ENCODE data around the gene SSTR5.

Gene SSTR5

DNA sequence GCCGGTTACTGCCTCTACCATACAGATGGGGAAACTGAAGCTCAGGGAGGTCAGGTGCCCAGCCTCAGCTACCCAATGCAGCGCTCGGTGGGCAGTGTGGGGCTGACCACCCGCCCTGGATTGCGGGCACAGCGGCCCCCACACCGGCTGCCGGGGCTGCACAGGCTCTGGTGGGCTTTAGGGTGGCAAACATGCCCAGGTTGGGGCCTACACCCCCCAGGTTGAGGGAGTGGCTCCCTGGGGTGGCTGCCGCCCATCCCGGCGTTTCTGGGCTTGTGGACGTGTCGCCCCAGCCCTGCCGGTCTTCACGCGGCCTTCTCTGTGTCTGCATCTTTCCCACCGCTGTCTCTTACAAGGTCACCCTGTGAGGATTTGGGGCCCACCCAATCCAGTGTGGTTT, 40.9 kb upstream of the SSTR5 start:
- H3K9me3 ChIP-seq (ENCODE audit: control insufficient read depth, insufficient read depth, low read length) = no peaks in the 10 kb centered on the region
- no CpG with 5 or more reads among the region's 17 CpGs for WGBS (ENCODE audit: insufficient coverage, insufficient read length)
- H3K27ac ChIP-seq (ENCODE audit: low read length) = no peak overlapping the region
- DNase-seq (ENCODE audit: low read depth, low spot score) = no peak
- H3K27me3 ChIP-seq (ENCODE audit: control insufficient read depth, insufficient read depth, low read length) = no peaks in the 10 kb centered on the region
- H3K36me3 ChIP-seq (ENCODE audit: control insufficient read depth, insufficient read depth, low read length) = no peaks in the 10 kb centered on the region
- no peaks in the 10 kb centered on the region; the same call in 1 of the 2 replicates for H3K4me1 ChIP-seq (ENCODE audit: control insufficient read depth, insufficient read depth, low read length)
- no peak overlapping the region for H3K4me3 ChIP-seq (ENCODE audit: low read length)

DNA sequence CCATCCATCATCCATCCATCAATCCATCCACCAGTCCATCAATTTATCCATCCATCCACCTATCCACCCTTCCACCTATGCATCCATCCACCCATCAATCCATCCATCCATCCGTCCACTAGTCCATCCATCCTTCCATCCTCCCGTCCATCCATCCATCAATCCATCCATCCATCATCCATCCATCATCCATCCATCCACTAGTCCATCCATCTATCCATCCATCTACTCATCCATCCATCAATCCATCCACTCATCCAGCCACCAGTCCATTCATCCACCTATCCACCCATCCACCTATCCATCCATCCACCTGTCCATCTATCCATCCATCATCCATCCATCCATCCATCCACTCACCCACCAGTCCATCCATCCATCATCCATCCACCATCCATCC, 39.9 kb upstream of the SSTR5 start:
- Histone ChIP-seq H3K36me3 (ENCODE audit: control insufficient read depth, insufficient read depth, low read length) (no peaks in the 10 kb centered on the region), H3K4me1 (ENCODE audit: control insufficient read depth, insufficient read depth, low read length) (peaks cover 2% of the 10 kb centered on the region; the same call in 1 of the 2 replicates), H3K4me3 (ENCODE audit: low read length) (no peak overlapping the region), H3K27me3 (ENCODE audit: control insufficient read depth, insufficient read depth, low read length) (no peaks in the 10 kb centered on the region), H3K9me3 (ENCODE audit: control insufficient read depth, insufficient read depth, low read length) (no peaks in the 10 kb centered on the region), H3K27ac (ENCODE audit: low read length) (no peak overlapping the region)
- no peak for DNase-seq (ENCODE audit: low read depth, low spot score)
- 100% methylated on average over 2 of the region's 2 CpGs for WGBS (ENCODE audit: insufficient coverage, insufficient read length)

DNA sequence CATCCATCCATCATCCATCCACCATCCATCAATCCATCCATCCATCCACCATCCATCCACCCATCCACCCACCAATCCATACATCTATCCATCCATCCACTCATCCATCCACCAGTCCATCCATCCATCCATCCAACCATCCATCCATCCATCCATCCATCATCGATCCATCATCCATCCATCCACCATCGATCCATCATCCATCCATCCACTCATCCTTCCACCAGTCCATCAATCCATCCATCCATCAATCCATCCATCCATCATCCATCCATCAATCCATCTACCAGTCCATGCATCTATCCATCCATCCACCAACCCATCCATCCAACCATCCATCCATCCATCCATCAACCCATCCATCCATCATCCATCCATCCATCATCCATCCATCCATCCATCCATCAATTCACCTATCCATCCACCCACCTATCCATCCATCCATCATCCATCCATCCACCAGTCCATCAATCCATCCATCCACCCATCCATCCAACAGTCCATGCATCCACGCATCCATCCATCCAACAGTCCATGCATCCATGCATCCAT, 39.3 kb upstream of the SSTR5 start:
- WGBS (ENCODE audit: insufficient coverage, insufficient read length) = 100% methylated on average over 2 of the region's 3 CpGs
- H3K4me3 ChIP-seq (ENCODE audit: low read length) = no peak overlapping the region
- H3K27ac ChIP-seq (ENCODE audit: low read length) = no peak overlapping the region
- peaks cover 2% of the 10 kb centered on the region; the same call in 1 of the 2 replicates for H3K4me1 ChIP-seq (ENCODE audit: control insufficient read depth, insufficient read depth, low read length)
- H3K9me3 ChIP-seq (ENCODE audit: control insufficient read depth, insufficient read depth, low read length) = no peaks in the 10 kb centered on the region
- DNase-seq (ENCODE audit: low read depth, low spot score) = no peak
- no peaks in the 10 kb centered on the region for H3K36me3 ChIP-seq (ENCODE audit: control insufficient read depth, insufficient read depth, low read length)
- no peaks in the 10 kb centered on the region for H3K27me3 ChIP-seq (ENCODE audit: control insufficient read depth, insufficient read depth, low read length)

DNA sequence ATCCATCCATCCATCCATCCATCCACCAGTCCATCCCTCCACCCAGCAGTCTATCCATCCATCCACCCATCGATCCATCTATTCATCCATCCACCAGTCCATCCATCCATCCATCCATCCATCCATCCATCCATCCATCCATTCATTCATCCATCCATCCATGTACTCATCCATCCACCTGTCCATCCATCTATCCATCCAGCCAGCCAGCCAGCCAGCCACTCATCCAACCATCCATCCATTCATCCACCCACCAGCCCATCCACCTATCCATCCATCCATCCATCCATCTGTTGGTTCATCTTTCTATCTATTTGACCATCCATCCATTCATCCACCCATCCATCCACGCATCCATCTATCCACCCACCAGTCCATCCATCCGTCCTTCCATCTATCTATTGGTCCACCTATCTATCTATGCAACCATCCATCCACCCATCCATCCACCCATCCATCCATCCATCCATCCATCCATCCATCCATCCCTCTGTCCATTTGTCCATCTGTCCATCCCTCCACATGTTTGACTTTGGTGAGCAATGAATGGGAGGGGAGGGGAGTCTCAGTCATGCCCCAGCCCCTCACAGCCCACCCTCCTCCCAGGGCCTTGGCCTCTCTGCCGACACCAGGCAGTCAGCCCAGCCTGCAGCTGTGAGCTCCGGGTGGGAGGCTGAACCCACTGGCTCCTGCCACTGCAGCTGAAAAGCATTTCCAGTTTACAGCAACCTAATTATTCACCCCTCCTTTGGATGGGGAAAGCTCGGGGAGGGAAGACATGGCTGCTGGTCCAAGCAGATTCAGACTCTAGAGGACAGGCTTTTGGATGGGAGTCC, 38.1 kb upstream of the SSTR5 start:
- Histone ChIP-seq H3K27ac (ENCODE audit: low read length) (no peak overlapping the region), H3K36me3 (ENCODE audit: control insufficient read depth, insufficient read depth, low read length) (no peaks in the 10 kb centered on the region), H3K4me3 (ENCODE audit: low read length) (no peak overlapping the region), H3K27me3 (ENCODE audit: control insufficient read depth, insufficient read depth, low read length) (no peaks in the 10 kb centered on the region), H3K4me1 (ENCODE audit: control insufficient read depth, insufficient read depth, low read length) (0 out of 2 replicates have a peak, but pooled peaks cover 2% of the 10 kb centered on the region), H3K9me3 (ENCODE audit: control insufficient read depth, insufficient read depth, low read length) (no peaks in the 10 kb centered on the region)
- no peak for DNase-seq (ENCODE audit: low read depth, low spot score)
- WGBS (ENCODE audit: insufficient coverage, insufficient read length) = no CpG with 5 or more reads among the region's 6 CpGs

DNA sequence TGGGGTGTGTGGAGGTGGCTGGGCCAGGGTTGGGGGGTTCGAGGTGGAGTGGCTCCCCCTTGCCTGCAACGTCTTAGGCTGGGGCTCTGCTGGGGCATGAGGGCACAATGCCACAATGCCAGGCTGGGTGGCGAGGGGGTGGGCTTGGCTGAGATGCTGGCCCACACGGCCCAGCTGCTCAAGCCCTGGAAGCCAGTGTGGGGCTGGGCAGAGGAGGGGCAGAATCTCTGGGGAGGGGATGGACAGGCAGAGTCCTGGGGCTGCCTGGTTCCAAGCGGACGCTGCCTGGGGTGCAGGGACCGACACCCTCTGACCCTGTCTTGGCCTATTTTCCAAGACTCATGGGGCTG, 37.5 kb upstream of the SSTR5 start:
- no peak for DNase-seq (ENCODE audit: low read depth, low spot score)
- H3K4me1 ChIP-seq (ENCODE audit: control insufficient read depth, insufficient read depth, low read length) = 0 out of 2 replicates have a peak, but pooled peaks cover 2% of the 10 kb centered on the region
- H3K9me3 ChIP-seq (ENCODE audit: control insufficient read depth, insufficient read depth, low read length) = no peaks in the 10 kb centered on the region
- no peaks in the 10 kb centered on the region for H3K36me3 ChIP-seq (ENCODE audit: control insufficient read depth, insufficient read depth, low read length)
- no CpG with 5 or more reads among the region's 7 CpGs for WGBS (ENCODE audit: insufficient coverage, insufficient read length)
- H3K27me3 ChIP-seq (ENCODE audit: control insufficient read depth, insufficient read depth, low read length) = no peaks in the 10 kb centered on the region
- no peak overlapping the region for H3K4me3 ChIP-seq (ENCODE audit: low read length)
- no peak overlapping the region for H3K27ac ChIP-seq (ENCODE audit: low read length)

DNA sequence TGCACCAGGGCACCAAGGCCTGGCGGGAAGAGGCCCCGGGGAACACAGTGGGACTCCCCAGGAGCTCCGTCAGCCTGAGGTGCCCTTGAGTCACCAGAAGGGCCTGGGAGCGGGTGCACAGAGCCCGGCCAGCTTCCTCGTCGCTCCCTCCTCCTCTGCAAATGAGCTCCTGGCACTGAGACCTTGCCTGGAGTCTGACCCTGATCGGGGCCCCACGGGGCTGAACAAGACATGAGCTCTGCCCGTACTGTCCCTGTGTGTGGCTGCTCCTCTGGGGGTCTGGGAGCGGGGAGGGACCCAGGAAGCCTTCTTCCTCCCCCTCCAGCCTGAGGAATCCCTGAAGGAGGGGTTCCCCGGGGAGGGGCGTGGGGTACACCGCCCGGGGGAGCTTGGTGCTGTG, 36.4 kb upstream of the SSTR5 start:
- Histone ChIP-seq H3K9me3 (ENCODE audit: control insufficient read depth, insufficient read depth, low read length) (no peaks in the 10 kb centered on the region), H3K27ac (ENCODE audit: low read length) (no peak overlapping the region), H3K4me1 (ENCODE audit: control insufficient read depth, insufficient read depth, low read length) (0 out of 2 replicates have a peak, but pooled peaks cover 2% of the 10 kb centered on the region), H3K4me3 (ENCODE audit: low read length) (no peak overlapping the region), H3K36me3 (ENCODE audit: control insufficient read depth, insufficient read depth, low read length) (no peaks in the 10 kb centered on the region), H3K27me3 (ENCODE audit: control insufficient read depth, insufficient read depth, low read length) (no peaks in the 10 kb centered on the region)
- WGBS (ENCODE audit: insufficient coverage, insufficient read length) = no CpG with 5 or more reads among the region's 15 CpGs
- DNase-seq (ENCODE audit: low read depth, low spot score) = no peak

DNA sequence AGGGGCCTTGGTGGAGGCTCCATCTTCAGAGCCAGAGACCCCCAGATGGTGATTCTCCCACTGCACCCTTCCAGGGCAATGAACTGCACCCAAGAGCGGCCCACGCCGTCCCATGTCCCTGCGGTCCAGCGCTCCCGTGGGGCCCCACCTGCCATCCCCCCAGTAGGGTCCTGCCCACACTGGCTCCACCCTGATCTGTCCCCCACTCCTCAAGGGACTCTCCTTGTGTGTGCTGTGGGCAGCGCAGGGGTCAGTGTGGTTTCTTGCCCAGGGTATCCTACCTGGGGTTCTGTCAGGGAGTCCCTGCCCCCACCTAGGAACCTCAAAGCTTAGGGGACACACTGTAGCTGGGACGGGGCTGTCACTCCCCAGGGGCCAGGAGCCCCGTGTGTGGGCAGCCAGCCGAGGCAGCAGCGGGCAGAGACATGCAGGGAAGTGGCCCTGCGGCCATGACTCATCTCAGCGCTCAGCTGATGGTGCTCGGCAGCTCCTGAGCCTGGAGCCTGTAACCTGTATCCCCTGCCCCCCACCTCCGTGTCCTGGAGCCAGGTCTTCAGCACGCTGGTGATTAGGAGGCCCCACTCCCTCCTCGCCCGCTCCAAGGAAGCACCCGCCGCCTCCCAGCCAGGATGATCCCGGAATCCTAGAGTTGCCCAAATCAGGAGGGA, 35.7 kb upstream of the SSTR5 start:
- Histone ChIP-seq H3K4me1 (ENCODE audit: control insufficient read depth, insufficient read depth, low read length) (0 out of 2 replicates have a peak, but pooled peaks cover 2% of the 10 kb centered on the region), H3K4me3 (ENCODE audit: low read length) (no peak overlapping the region), H3K9me3 (ENCODE audit: control insufficient read depth, insufficient read depth, low read length) (peaks cover 2% of the 10 kb centered on the region; the same call in 1 of the 2 replicates), H3K27me3 (ENCODE audit: control insufficient read depth, insufficient read depth, low read length) (no peaks in the 10 kb centered on the region), H3K36me3 (ENCODE audit: control insufficient read depth, insufficient read depth, low read length) (no peaks in the 10 kb centered on the region), H3K27ac (ENCODE audit: low read length) (no peak overlapping the region)
- no CpG with 5 or more reads among the region's 21 CpGs for WGBS (ENCODE audit: insufficient coverage, insufficient read length)
- DNase-seq (ENCODE audit: low read depth, low spot score) = no peak

DNA sequence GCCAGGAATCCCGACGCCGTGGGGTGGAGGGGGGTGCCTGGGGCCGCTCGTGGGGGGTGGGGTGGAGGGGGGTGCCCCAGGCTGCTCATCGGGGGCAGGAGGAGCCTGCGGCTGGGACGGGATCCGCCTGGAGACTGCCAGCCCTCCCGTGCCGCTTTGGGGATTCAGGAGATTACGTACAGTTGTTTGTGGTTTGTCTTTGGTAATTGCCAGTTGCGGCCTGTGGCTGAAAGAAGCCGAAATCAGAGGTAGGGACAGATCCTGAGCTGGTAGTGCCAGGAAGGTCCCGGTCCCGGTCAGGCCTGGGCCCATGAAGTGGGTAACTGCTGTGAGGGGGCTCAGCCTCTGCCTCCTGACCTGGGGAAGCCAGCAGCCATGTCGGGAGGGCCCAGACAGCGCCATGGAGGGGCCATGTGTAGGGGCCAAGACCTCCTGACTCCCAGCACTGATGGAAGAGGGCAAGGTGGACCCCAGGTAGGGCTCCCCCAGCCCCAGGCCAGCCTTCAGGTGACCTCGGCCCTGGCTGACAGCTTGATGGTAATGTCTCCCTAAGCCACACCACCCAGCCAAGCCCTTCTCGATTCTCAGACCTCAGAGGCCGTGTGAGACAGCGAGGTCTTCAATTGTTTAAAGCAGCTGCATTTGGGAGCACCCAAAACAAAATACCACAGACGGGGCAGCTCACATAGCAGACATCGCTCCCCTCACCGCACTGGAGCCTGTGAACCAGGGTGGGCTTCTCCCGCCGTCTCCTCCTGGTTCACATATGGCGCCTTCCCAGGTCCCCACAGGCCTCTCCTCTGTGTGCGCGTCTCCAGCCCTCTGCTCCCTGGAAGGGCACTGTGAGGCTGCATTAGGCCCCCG, 34.9 kb upstream of the SSTR5 start:
- H3K27me3 ChIP-seq (ENCODE audit: control insufficient read depth, insufficient read depth, low read length) = no peaks in the 10 kb centered on the region
- H3K36me3 ChIP-seq (ENCODE audit: control insufficient read depth, insufficient read depth, low read length) = no peaks in the 10 kb centered on the region
- no peak for DNase-seq (ENCODE audit: low read depth, low spot score)
- no peak overlapping the region for H3K4me3 ChIP-seq (ENCODE audit: low read length)
- WGBS (ENCODE audit: insufficient coverage, insufficient read length) = no CpG with 5 or more reads among the region's 31 CpGs
- peaks cover 2% of the 10 kb centered on the region; the same call in 1 of the 2 replicates for H3K9me3 ChIP-seq (ENCODE audit: control insufficient read depth, insufficient read depth, low read length)
- H3K4me1 ChIP-seq (ENCODE audit: control insufficient read depth, insufficient read depth, low read length) = 0 out of 2 replicates have a peak, but pooled peaks cover 2% of the 10 kb centered on the region
- no peak overlapping the region for H3K27ac ChIP-seq (ENCODE audit: low read length)

- peaks cover 2% of the 10 kb centered on the region; the same call in 1 of the 2 replicates for H3K9me3 ChIP-seq (ENCODE audit: control insufficient read depth, insufficient read depth, low read length)
- H3K4me3 ChIP-seq (ENCODE audit: low read length) = no peak overlapping the region
- 0 out of 2 replicates have a peak, but pooled peaks cover 2% of the 10 kb centered on the region for H3K4me1 ChIP-seq (ENCODE audit: control insufficient read depth, insufficient read depth, low read length)
- no peak overlapping the region for H3K27ac ChIP-seq (ENCODE audit: low read length)
- no peak for DNase-seq (ENCODE audit: low read depth, low spot score)
- H3K27me3 ChIP-seq (ENCODE audit: control insufficient read depth, insufficient read depth, low read length) = no peaks in the 10 kb centered on the region
- WGBS (ENCODE audit: insufficient coverage, insufficient read length) = no CpG with 5 or more reads among the region's 12 CpGs
- H3K36me3 ChIP-seq (ENCODE audit: control insufficient read depth, insufficient read depth, low read length) = no peaks in the 10 kb centered on the region
Measured at GRCh38 chr16:1038932-1039331, 33.6 kb upstream of the SSTR5 start.

GRCh38 chr16:1039762-1040161, 32.8 kb upstream of the SSTR5 start:
- H3K36me3 ChIP-seq (ENCODE audit: control insufficient read depth, insufficient read depth, low read length) = no peaks in the 10 kb centered on the region
- H3K4me3 ChIP-seq (ENCODE audit: low read length) = no peak overlapping the region
- no peak for DNase-seq (ENCODE audit: low read depth, low spot score)
- no CpG with 5 or more reads among the region's 11 CpGs for WGBS (ENCODE audit: insufficient coverage, insufficient read length)
- H3K27me3 ChIP-seq (ENCODE audit: control insufficient read depth, insufficient read depth, low read length) = no peaks in the 10 kb centered on the region
- peaks cover 2% of the 10 kb centered on the region; the same call in 1 of the 2 replicates for H3K9me3 ChIP-seq (ENCODE audit: control insufficient read depth, insufficient read depth, low read length)
- H3K27ac ChIP-seq (ENCODE audit: low read length) = no peak overlapping the region
- peaks cover 2% of the 10 kb centered on the region; the same call in 1 of the 2 replicates for H3K4me1 ChIP-seq (ENCODE audit: control insufficient read depth, insufficient read depth, low read length)
